Endothelial cell of umbilical vein (primary cell): ENCODE results near the gene GRM7. TPM values are rescaled to one million over a fixed set of nuclear protein-coding genes. Genes with fewer than 3 reads are reported as not detected.

Source experiments
- BruUV-seq: library from RNA; stranded (reverse); fragments of 400-500 nt; replicated peaks from 2 replicates; lab custom pipeline; 2021; lab: Mats Ljungman, UMichigan
- CTCF ChIA-PET: fragments of 300-600, 350-600 bp; sonication (Branson Sonifier 250); formaldehyde crosslinking; loops from one replicate; lab custom pipeline; 2021; ENCODE audit warnings: antibody characterized with exemption, inconsistent platforms; lab: Charles Lee
- POLR2A ChIA-PET: fragments of 300-600, 350-600 bp; sonication (Branson Sonifier 250); formaldehyde crosslinking; loops from one replicate; lab custom pipeline; 2021; ENCODE audit warnings: antibody characterized with exemption, inconsistent platforms; lab: Charles Lee
- DNase-seq: peaks from one replicate; pipeline ENCODE4 v3.0.0-alpha.2; 2011; ENCODE audit warnings: low read depth, low spot score
- FAIRE-seq: peaks from 2 replicates; lab custom pipeline; 2011; peaks lifted over from hg19 to GRCh38; lab: Jason Lieb, UNC
- H2AFZ ChIP-seq: 2 replicates; pipeline ENCODE4 v1.6.0; 2012; ENCODE audit warnings: low read depth, low read length, control low read depth, inconsistent platforms
- H3K27ac ChIP-seq: 2 replicates; pipeline ENCODE4 v1.5.1; 2011; ENCODE audit warnings: low read depth, mild to moderate bottlenecking, control low read depth, low read length, moderate library complexity; ENCODE audit not compliant: insufficient read depth
- H3K27me3 ChIP-seq, 2 experiments: 2 replicates each; pipeline versions ENCODE4 v1.6.0 to v1.6.1; 2011; ENCODE audit warnings: low read length in 2 of 2, mixed read lengths in 1 of 2; ENCODE audit not compliant: control insufficient read depth in 2 of 2, insufficient read depth in 2 of 2
- H3K36me3 ChIP-seq, 2 experiments: 2 replicates in 1 of 2; 3 replicates in 1 of 2; pipeline ENCODE4 v1.5.1; 2011; ENCODE audit warnings: low read length in 2 of 2, mild to moderate bottlenecking in 1 of 2, moderate library complexity in 1 of 2; ENCODE audit not compliant: control insufficient read depth in 2 of 2, insufficient read depth in 2 of 2; ENCODE audit errors: extremely low read depth in 1 of 2
- H3K4me1 ChIP-seq: 3 replicates; pipeline ENCODE4 v1.5.1; 2011; ENCODE audit warnings: mild to moderate bottlenecking, low read length; ENCODE audit not compliant: control insufficient read depth, insufficient read depth; ENCODE audit errors: extremely low read depth
- H3K4me2 ChIP-seq: 2 replicates; pipeline ENCODE4 v1.6.1; 2011; ENCODE audit warnings: low read length, control low read depth, mixed read lengths; ENCODE audit not compliant: insufficient read depth
- H3K4me3 ChIP-seq, 3 experiments: fragments of 200-600 bp in 1 of 3; sonication (generic), shearing (Covaris generic) in 1 of 3; replicated peaks in 1 of 3; 2 replicates each; pipeline ENCODE4 v1.5.1; 2011 to 2016; ENCODE audit warnings: control low read depth in 3 of 3, low read length in 3 of 3, mild to moderate bottlenecking in 2 of 3, inconsistent platforms in 1 of 3, low read depth in 1 of 3, moderate library complexity in 1 of 3; ENCODE audit not compliant: insufficient read depth in 1 of 3
- H3K79me2 ChIP-seq: 2 replicates; pipeline ENCODE4 v1.6.0; 2012; ENCODE audit warnings: low read length, inconsistent platforms; ENCODE audit not compliant: control insufficient read depth, insufficient read depth
- H3K9ac ChIP-seq: replicated peaks from 2 replicates; pipeline ENCODE3; 2011; ENCODE audit warnings: low read length, control low read depth; ENCODE audit not compliant: insufficient read depth; ENCODE audit errors: extremely low read depth
- H3K9me1 ChIP-seq: replicated peaks from 3 replicates; pipeline ENCODE4 v1.6.0; 2011; ENCODE audit warnings: mild to moderate bottlenecking, low read length; ENCODE audit not compliant: control insufficient read depth, insufficient read depth; ENCODE audit errors: extremely low read depth
- H3K9me3 ChIP-seq: replicated peaks from 2 replicates; pipeline ENCODE4 v1.5.1; 2012; ENCODE audit warnings: low read length, inconsistent platforms; ENCODE audit not compliant: control insufficient read depth, insufficient read depth
- H4K20me1 ChIP-seq: replicated peaks from 2 replicates; pipeline ENCODE3; 2011; ENCODE audit warnings: mild to moderate bottlenecking, low read length; ENCODE audit not compliant: control insufficient read depth, insufficient read depth; ENCODE audit errors: extremely low read depth
- EZH2 ChIP-seq: IDR thresholded peaks from 2 replicates; pipeline ENCODE4 v1.6.1; 2012; ENCODE audit warnings: borderline replicate concordance, low read depth, mild to moderate bottlenecking, moderate library complexity, low read length, inconsistent platforms; ENCODE audit not compliant: severe bottlenecking
- FOS ChIP-seq: IDR thresholded peaks from 2 replicates; pipeline ENCODE4 v1.6.1; 2011; ENCODE audit warnings: mild to moderate bottlenecking, low read length, moderate library complexity, borderline replicate concordance; ENCODE audit not compliant: insufficient read depth
- GATA2 ChIP-seq: IDR thresholded peaks from 2 replicates; pipeline ENCODE4 v1.7.0; 2011; ENCODE audit warnings: low read depth, mild to moderate bottlenecking, moderate library complexity, mixed read lengths, low read length; ENCODE audit not compliant: insufficient read length, insufficient read depth
- JUN ChIP-seq: IDR thresholded peaks from 2 replicates; pipeline ENCODE4 v1.6.1; 2011; ENCODE audit warnings: borderline replicate concordance, low read depth; ENCODE audit not compliant: insufficient read length, insufficient read depth
- MYC ChIP-seq: IDR thresholded peaks from one replicate; pipeline ENCODE4 v1.6.1; 2011; ENCODE audit warnings: mild to moderate bottlenecking, low read depth, low read length
- POLR2A ChIP-seq: IDR thresholded peaks from 2 replicates; pipeline ENCODE4 v1.6.1; 2012; ENCODE audit warnings: low read depth, mild to moderate bottlenecking, control low read depth, low read length
- POLR2AphosphoS5 ChIP-seq: IDR thresholded peaks from 2 replicates; pipeline ENCODE4 v1.6.1; 2012; ENCODE audit warnings: low read depth, mild to moderate bottlenecking, control low read depth, low read length, moderate library complexity; ENCODE audit not compliant: insufficient read depth
- dilution Hi-C: fragments of 300-500 bp; cut with MboI; formaldehyde crosslinking; loops from one replicate; pipeline ENCODE4 v1.15.0; 2019; ENCODE audit warnings: low sequenced_read_pairs; ENCODE audit not compliant: extremely low pct_ligation_motif_present
- intact Hi-C: fragments of 100-400 bp; cut with micrococcal nuclease; formaldehyde crosslinking; loops from one replicate; pipeline ENCODE4 v1.10.0; 2022
- polyA plus RNA-seq, 4 experiments: library from polyadenylated mRNA; depleted of rRNA in 3 of 4; stranded (reverse) in 3 of 4; unstranded in 1 of 4; fragments of >200 nt; gene quantifications; 2 replicates each; pipeline versions ENCODE4 v1.2.1 to v1.2.3, GENCODE V29; 2011 to 2012; ENCODE audit warnings: missing spikeins in 1 of 4
- total RNA-seq: library from RNA; stranded (reverse); gene quantifications from 2 replicates; pipeline ENCODE4 v1.2.3, GENCODE V29; 2021
- TF ChIP-seq, protein P1 (sequence below): IDR thresholded peaks from 2 replicates; pipeline ENCODE4 v1.6.1; 2011; ENCODE audit not compliant: insufficient read depth, insufficient read length
- TF ChIP-seq, protein P2 (sequence below), 2 donors: IDR thresholded peaks; 1 replicate in 1 of 2; 2 replicates in 1 of 2; pipeline ENCODE4 v1.5.1; 2011; ENCODE audit warnings: low read length in 2 of 2, mild to moderate bottlenecking in 2 of 2, moderate library complexity in 2 of 2, control low read depth in 1 of 2, inconsistent platforms in 1 of 2, low read depth in 1 of 2; ENCODE audit not compliant: insufficient read depth in 1 of 2; ENCODE audit errors: extremely low read depth in 1 of 2

The GRM7 gene
- total and polyA plus RNA-seq, 2 donors (not counting 3 experiments of a cell fraction or from before 2014, with no cell fraction given): 0.12 TPM; not detected in 1

DNA sequence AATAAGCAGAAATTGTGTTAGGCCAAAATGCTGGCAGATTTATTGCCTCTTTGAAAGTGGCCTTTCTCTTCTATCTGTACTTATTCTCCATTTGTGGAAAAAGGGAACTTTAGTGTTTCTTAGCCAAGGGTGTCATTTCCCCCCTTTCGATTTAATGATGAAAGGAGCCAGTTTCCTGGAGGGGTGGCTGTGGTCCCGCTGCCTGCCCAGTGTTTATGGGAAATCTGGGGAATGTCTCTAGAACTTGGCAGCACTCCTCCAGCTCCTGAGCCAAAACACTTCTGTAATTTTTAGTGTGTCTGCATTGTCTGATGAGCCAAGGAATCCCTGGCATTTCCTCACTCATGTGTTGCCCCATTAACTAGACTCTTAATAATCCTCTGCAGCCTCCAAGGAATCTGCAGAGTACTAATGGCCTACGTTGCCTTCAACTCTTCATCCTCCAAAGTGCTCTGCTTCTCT, 448.8 kb downstream of the GRM7 start:
- peak overlapping the region; percentile 56 for H3K4me2 ChIP-seq
- TF ChIP-seq GATA2 (peak; percentile 80), JUN (peak; percentile 59), FOS (peak; percentile 37), EZH2 (no peak), POLR2AphosphoS5 (peak; percentile 77), POLR2A (no peak), MYC (no peak)
- TF ChIP-seq, protein P1, sequence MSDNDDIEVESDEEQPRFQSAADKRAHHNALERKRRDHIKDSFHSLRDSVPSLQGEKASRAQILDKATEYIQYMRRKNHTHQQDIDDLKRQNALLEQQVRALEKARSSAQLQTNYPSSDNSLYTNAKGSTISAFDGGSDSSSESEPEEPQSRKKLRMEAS: no peak
- TF ChIP-seq, protein P2, sequence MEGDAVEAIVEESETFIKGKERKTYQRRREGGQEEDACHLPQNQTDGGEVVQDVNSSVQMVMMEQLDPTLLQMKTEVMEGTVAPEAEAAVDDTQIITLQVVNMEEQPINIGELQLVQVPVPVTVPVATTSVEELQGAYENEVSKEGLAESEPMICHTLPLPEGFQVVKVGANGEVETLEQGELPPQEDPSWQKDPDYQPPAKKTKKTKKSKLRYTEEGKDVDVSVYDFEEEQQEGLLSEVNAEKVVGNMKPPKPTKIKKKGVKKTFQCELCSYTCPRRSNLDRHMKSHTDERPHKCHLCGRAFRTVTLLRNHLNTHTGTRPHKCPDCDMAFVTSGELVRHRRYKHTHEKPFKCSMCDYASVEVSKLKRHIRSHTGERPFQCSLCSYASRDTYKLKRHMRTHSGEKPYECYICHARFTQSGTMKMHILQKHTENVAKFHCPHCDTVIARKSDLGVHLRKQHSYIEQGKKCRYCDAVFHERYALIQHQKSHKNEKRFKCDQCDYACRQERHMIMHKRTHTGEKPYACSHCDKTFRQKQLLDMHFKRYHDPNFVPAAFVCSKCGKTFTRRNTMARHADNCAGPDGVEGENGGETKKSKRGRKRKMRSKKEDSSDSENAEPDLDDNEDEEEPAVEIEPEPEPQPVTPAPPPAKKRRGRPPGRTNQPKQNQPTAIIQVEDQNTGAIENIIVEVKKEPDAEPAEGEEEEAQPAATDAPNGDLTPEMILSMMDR (IDR thresholded peaks at IDR 0.05; ENCODE audit: extremely low read depth in 1 of 2, insufficient read depth in 1 of 2, low read depth in 1 of 2, low read length in 2 of 2): no peak
- DNase-seq: peak; percentile 98
- H4K20me1 ChIP-seq: no peaks in the 10 kb centered on the region
- H3K36me3 ChIP-seq: no peaks in the 10 kb centered on the region
- no peaks in the 10 kb centered on the region for H3K79me2 ChIP-seq
- no peaks in the 10 kb centered on the region for H3K9me1 ChIP-seq
- H3K4me1 ChIP-seq: peaks cover 55% of the 10 kb centered on the region
- peak overlapping the region; percentile 96 for H3K27ac ChIP-seq
- ChIA-PET CTCF (interaction anchor here (1.0 to 1.5 kb wide), 6 partner anchors 13 to 491 kb away, joined by 3 to 6 read pairs (median 4); no protein-coding TSS in a partner anchor), POLR2A (interaction anchor here (0.7 kb wide), 1 partner anchor 424 kb away, joined by 3 read pairs; no protein-coding TSS in a partner anchor)
- intact Hi-C loops (loop anchor here (1.0 to 5.0 kb wide), 11 partner anchors 37 to 861 kb away; no protein-coding TSS in a partner anchor), dilution Hi-C loops (no loop called here)
- H3K9ac ChIP-seq: peak overlapping the region; percentile 36
- H3K27me3 ChIP-seq: no peaks in the 10 kb centered on the region
- H3K9me3 ChIP-seq: no peaks in the 10 kb centered on the region
- H2AFZ ChIP-seq: peak overlapping the region; percentile 14
- no peak overlapping the region for H3K4me3 ChIP-seq
- BruUV-seq: no TSS peak
- peak; percentile 92 for FAIRE-seq
